H9 (cell line): ENCODE results near the gene RRBP1. TPM values are rescaled to one million over a fixed set of nuclear protein-coding genes. Genes with fewer than 3 reads are reported as not detected.
A peak's percentile ranks its signal among the peaks of the same experiment; 100 is the strongest.

Experiments
- DNase-seq: peaks from one replicate; pipeline ENCODE4 v3.0.0-alpha.2; 2017
- H2AFZ ChIP-seq: one replicate; pipeline ENCODE4 v1.6.1; 2013; ENCODE audit warnings: mild to moderate bottlenecking, low read length, control low read depth, moderate library complexity
- H2AK5ac ChIP-seq: 2 replicates; pipeline ENCODE4 v1.6.1; 2013; ENCODE audit warnings: low read length, control low read depth, mixed read lengths; ENCODE audit not compliant: insufficient read length
- H2BK120ac ChIP-seq: one replicate; pipeline ENCODE4 v1.6.1; 2013; ENCODE audit warnings: low read depth, mild to moderate bottlenecking, low read length, control low read depth, inconsistent platforms; ENCODE audit not compliant: poor library complexity, severe bottlenecking
- H2BK12ac ChIP-seq: 2 replicates; pipeline ENCODE4 v1.6.1; 2013; ENCODE audit warnings: low read length, control low read depth, mixed read lengths, low read depth; ENCODE audit not compliant: insufficient read length
- H2BK15ac ChIP-seq: 2 replicates; pipeline ENCODE4 v1.6.1; 2013; ENCODE audit warnings: low read depth, low read length, control low read depth
- H2BK20ac ChIP-seq: one replicate; pipeline ENCODE4 v1.6.1; 2013; ENCODE audit warnings: low read depth, mild to moderate bottlenecking, low read length, control low read depth, inconsistent platforms; ENCODE audit not compliant: poor library complexity, severe bottlenecking
- H2BK5ac ChIP-seq: 2 replicates; pipeline ENCODE4 v1.6.1; 2013; ENCODE audit warnings: low read length, control low read depth, mixed read lengths; ENCODE audit not compliant: insufficient read length
- H3K14ac ChIP-seq: 2 replicates; pipeline ENCODE4 v1.6.1; 2013; ENCODE audit warnings: low read length, control low read depth; ENCODE audit not compliant: insufficient read depth
- H3K18ac ChIP-seq: 2 replicates; pipeline ENCODE4 v1.6.1; 2013; ENCODE audit warnings: low read depth, mild to moderate bottlenecking, mixed read lengths, low read length, control low read depth; ENCODE audit not compliant: insufficient read length
- H3K23ac ChIP-seq: 2 replicates; pipeline ENCODE4 v1.6.1; 2013; ENCODE audit warnings: low read length, control low read depth, mixed read lengths, low read depth; ENCODE audit not compliant: insufficient read length
- H3K23me2 ChIP-seq: 2 replicates; pipeline ENCODE4 v1.6.1; 2013; ENCODE audit warnings: low read depth, mild to moderate bottlenecking, mixed read lengths, low read length, control low read depth; ENCODE audit not compliant: insufficient read length, poor library complexity, severe bottlenecking
- H3K27ac ChIP-seq: 2 replicates; pipeline ENCODE4 v1.5.1; 2013; ENCODE audit warnings: low read length, control low read depth, mixed read lengths, low read depth; ENCODE audit not compliant: insufficient read length
- H3K27me3 ChIP-seq: 2 replicates; pipeline ENCODE4 v1.6.1; 2013; ENCODE audit warnings: low read length, control low read depth, inconsistent platforms; ENCODE audit not compliant: insufficient read depth
- H3K4ac ChIP-seq: 2 replicates; pipeline ENCODE4 v1.6.1; 2013; ENCODE audit warnings: low read depth, mild to moderate bottlenecking, control low read depth, inconsistent platforms, low read length, moderate library complexity
- H3K4me1 ChIP-seq: 2 replicates; pipeline ENCODE4 v1.6.1; 2013; ENCODE audit warnings: low read length, control low read depth, inconsistent platforms; ENCODE audit not compliant: insufficient read depth
- H3K4me2 ChIP-seq: 2 replicates; pipeline ENCODE4 v1.6.1; 2013; ENCODE audit warnings: low read length, control low read depth, mixed read lengths; ENCODE audit not compliant: insufficient read length, insufficient read depth
- H3K56ac ChIP-seq: 2 replicates; pipeline ENCODE4 v1.6.1; 2013; ENCODE audit warnings: low read depth, mild to moderate bottlenecking, mixed read lengths, low read length, control low read depth; ENCODE audit not compliant: insufficient read length
- H3K79me1 ChIP-seq: 2 replicates; pipeline ENCODE4 v1.6.1; 2013; ENCODE audit warnings: low read depth, mild to moderate bottlenecking, moderate library complexity, low read length, control low read depth, inconsistent platforms; ENCODE audit not compliant: insufficient read depth, poor library complexity, severe bottlenecking
- H3K79me2 ChIP-seq: 2 replicates; pipeline ENCODE4 v1.6.1; 2013; ENCODE audit warnings: low read length, control low read depth, inconsistent platforms; ENCODE audit not compliant: insufficient read depth
- H3K9ac ChIP-seq: 2 replicates; pipeline ENCODE4 v1.6.1; 2013; ENCODE audit warnings: low read length, control low read depth, mixed read lengths; ENCODE audit not compliant: insufficient read length; ENCODE audit errors: extremely low read depth
- H3K9me3 ChIP-seq: one replicate; pipeline ENCODE4 v1.6.1; 2013; ENCODE audit warnings: low read depth, low read length, inconsistent platforms; ENCODE audit not compliant: control insufficient read depth
- H3T11ph ChIP-seq: one replicate; pipeline ENCODE4 v1.6.1; 2013; ENCODE audit warnings: mild to moderate bottlenecking, low read length, control low read depth, inconsistent platforms
- H4K20me1 ChIP-seq: one replicate; pipeline ENCODE4 v1.6.1; 2013; ENCODE audit not compliant: control insufficient read depth, insufficient read length, insufficient read depth
- H4K5ac ChIP-seq: 2 replicates; pipeline ENCODE4 v1.6.1; 2013; ENCODE audit warnings: low read depth, mild to moderate bottlenecking, mixed read lengths, low read length, control low read depth; ENCODE audit not compliant: insufficient read length
- H4K8ac ChIP-seq: replicated peaks from 2 replicates; pipeline ENCODE4 v1.6.1; 2013; ENCODE audit warnings: low read length, control low read depth, mixed read lengths, low read depth; ENCODE audit not compliant: insufficient read length
- H4K91ac ChIP-seq: 2 replicates; pipeline ENCODE4 v1.6.1; 2013; ENCODE audit warnings: low read depth, mild to moderate bottlenecking, moderate library complexity, mixed read lengths, low read length, control low read depth; ENCODE audit not compliant: insufficient read length
- H3K27ac Mint-ChIP-seq, 3 experiments: 2 replicates in 2 of 3; 3 replicates in 1 of 3; pipeline ENCODE4 v1.8.0; 2020 to 2021; ENCODE audit warnings: mixed read lengths in 3 of 3, mild to moderate bottlenecking in 1 of 3, moderate library complexity in 1 of 3
- H3K27me3 Mint-ChIP-seq: 2 replicates; pipeline ENCODE4 v1.8.0; 2021; ENCODE audit warnings: low read depth, mild to moderate bottlenecking, moderate library complexity, mixed read lengths
- H3K36me3 Mint-ChIP-seq, 3 experiments: 2 replicates in 2 of 3; 3 replicates in 1 of 3; pipeline ENCODE4 v1.8.0; 2020 to 2021; ENCODE audit warnings: low read depth in 3 of 3, mixed read lengths in 3 of 3; ENCODE audit not compliant: insufficient read depth in 1 of 3
- H3K4me1 Mint-ChIP-seq, 2 experiments: 2 replicates each; pipeline ENCODE4 v1.8.0; 2020; ENCODE audit warnings: mixed read lengths in 2 of 2
- H3K4me3 Mint-ChIP-seq, 2 experiments: 2 replicates in 1 of 2; 3 replicates in 1 of 2; pipeline ENCODE4 v1.8.0; 2020 to 2021; ENCODE audit warnings: mild to moderate bottlenecking in 2 of 2, mixed read lengths in 2 of 2, moderate library complexity in 1 of 2
- H3K9me3 Mint-ChIP-seq, 2 experiments: 2 replicates in 1 of 2; 3 replicates in 1 of 2; pipeline ENCODE4 v1.8.0; 2020; ENCODE audit warnings: mild to moderate bottlenecking in 2 of 2, mixed read lengths in 2 of 2, moderate library complexity in 1 of 2
- WGBS: extraction: QIAGEN DNeasy Blood & Tissue Kit; methylation state at CpG from one replicate; pipeline ENCODE4 v1.1.7; 2013; ENCODE audit warnings: missing lambda C conversion rate, low lambda C conversion rate, mixed read lengths; ENCODE audit not compliant: insufficient read length; ENCODE audit errors: extremely low coverage; 5-methylcytosine and 5-hydroxymethylcytosine counted together
- total RNA-seq: library from RNA; stranded (reverse); gene quantifications from 2 replicates; pipeline ENCODE4 v1.2.1, GENCODE V29; 2021
- TF ChIP-seq, protein P1 (sequence below): fragments of 200-600 bp; sonication (generic); conservative IDR thresholded peaks from 3 replicates; pipeline ENCODE4 v1.8.0; 2021; ENCODE audit warnings: antibody characterized with exemption, mild to moderate bottlenecking

The RRBP1 gene
- total RNA-seq, 1 experiment from 2014 or later, result 97.8 TPM

DNA sequence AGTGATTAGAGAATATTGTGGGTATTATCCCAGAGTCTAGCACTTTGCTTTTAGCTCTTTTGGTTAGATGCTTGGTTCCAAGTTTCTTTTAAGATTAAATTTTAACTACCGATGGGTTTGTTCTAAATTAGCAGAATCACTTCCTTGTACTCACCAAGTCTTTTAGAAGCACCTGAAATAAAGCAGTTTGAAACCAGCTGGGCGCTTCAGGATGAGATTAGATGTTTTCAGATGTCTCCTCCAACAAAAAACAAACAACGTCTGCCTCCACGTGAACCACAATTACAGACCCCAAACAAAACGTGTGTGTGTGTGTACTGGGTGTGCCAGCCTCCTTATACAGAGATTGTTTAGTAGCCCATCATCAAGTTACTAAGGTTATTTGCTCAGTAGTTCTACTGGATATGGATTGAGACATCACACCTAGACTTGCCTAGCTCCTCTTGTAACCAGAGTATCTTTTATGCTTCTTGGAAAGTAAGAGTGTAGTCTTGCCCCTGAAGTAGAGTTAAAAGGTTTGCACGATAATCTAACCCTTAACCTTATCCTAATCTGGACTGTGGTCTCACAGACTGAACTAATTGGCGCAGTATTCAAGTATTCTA is 109.9 kb downstream of the RRBP1 start:
- Histone ChIP-seq H3K79me2 (peaks cover 21% of the 10 kb centered on the region; the same call in 1 of the 2 replicates), H3K56ac (no peak overlapping the region), H3K4ac (no peak overlapping the region), H3K4me2 (peak overlapping the region; percentile 56), H4K8ac (no peak overlapping the region), H3K9me3 (no peaks in the 10 kb centered on the region), H4K91ac (no peak overlapping the region), H2AK5ac (no peak overlapping the region), H2BK12ac (no peak overlapping the region), H2BK5ac (no peak overlapping the region), H3K14ac (no peak overlapping the region), H3K18ac (no peak overlapping the region), H3K23ac (no peak overlapping the region), H3K27me3 (no peaks in the 10 kb centered on the region), H3K9ac (no peak overlapping the region), H3K23me2 (peaks cover 12% of the 10 kb centered on the region), H2BK20ac (no peak overlapping the region), H3T11ph (no peak overlapping the region), H2BK120ac (no peak overlapping the region), H4K20me1 (no peaks in the 10 kb centered on the region), H2AFZ (no peak overlapping the region), H4K5ac (no peak overlapping the region), H3K4me1 (peaks cover 19% of the 10 kb centered on the region), H2BK15ac (no peak overlapping the region), H3K79me1 (no peaks in the 10 kb centered on the region), H3K27ac (no peak overlapping the region)
- Mint-ChIP-seq H3K9me3 (0 out of 5 replicates have a peak, but pooled peaks cover 0 to 2% of the 10 kb centered on the region in 2 experiments), H3K4me3 (peak overlapping the region; percentile 31 to 40; a peak in 4 of 5 replicates), H3K4me1 (peaks cover 59 to 65% of the 10 kb centered on the region in 2 experiments), H3K27ac (peak overlapping the region in 1 of 3 experiments; percentile 22; a peak in 1 of 7 replicates), H3K27me3 (no peaks in the 10 kb centered on the region), H3K36me3 (peaks cover 2 to 4% (median 3%) of the 10 kb centered on the region in 3 experiments; a peak in 1 of 7 replicates)
- DNase-seq, result no peak
- TF ChIP-seq, protein P1, sequence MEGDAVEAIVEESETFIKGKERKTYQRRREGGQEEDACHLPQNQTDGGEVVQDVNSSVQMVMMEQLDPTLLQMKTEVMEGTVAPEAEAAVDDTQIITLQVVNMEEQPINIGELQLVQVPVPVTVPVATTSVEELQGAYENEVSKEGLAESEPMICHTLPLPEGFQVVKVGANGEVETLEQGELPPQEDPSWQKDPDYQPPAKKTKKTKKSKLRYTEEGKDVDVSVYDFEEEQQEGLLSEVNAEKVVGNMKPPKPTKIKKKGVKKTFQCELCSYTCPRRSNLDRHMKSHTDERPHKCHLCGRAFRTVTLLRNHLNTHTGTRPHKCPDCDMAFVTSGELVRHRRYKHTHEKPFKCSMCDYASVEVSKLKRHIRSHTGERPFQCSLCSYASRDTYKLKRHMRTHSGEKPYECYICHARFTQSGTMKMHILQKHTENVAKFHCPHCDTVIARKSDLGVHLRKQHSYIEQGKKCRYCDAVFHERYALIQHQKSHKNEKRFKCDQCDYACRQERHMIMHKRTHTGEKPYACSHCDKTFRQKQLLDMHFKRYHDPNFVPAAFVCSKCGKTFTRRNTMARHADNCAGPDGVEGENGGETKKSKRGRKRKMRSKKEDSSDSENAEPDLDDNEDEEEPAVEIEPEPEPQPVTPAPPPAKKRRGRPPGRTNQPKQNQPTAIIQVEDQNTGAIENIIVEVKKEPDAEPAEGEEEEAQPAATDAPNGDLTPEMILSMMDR, result no peak
- no CpG with 5 or more reads among the region's 7 CpGs for WGBS
